ENCODE measurements around the gene LAMP1.
A peak's percentile ranks its signal among the peaks of the same experiment; 100 is the strongest.
"Not testable (repeated sequence)": the region's sequence is repeated elsewhere in the genome, so short reads cannot be mapped to it uniquely, and the experiment has no call there.

LAMP1 gene, protein sequence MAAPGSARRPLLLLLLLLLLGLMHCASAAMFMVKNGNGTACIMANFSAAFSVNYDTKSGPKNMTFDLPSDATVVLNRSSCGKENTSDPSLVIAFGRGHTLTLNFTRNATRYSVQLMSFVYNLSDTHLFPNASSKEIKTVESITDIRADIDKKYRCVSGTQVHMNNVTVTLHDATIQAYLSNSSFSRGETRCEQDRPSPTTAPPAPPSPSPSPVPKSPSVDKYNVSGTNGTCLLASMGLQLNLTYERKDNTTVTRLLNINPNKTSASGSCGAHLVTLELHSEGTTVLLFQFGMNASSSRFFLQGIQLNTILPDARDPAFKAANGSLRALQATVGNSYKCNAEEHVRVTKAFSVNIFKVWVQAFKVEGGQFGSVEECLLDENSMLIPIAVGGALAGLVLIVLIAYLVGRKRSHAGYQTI

DNA sequence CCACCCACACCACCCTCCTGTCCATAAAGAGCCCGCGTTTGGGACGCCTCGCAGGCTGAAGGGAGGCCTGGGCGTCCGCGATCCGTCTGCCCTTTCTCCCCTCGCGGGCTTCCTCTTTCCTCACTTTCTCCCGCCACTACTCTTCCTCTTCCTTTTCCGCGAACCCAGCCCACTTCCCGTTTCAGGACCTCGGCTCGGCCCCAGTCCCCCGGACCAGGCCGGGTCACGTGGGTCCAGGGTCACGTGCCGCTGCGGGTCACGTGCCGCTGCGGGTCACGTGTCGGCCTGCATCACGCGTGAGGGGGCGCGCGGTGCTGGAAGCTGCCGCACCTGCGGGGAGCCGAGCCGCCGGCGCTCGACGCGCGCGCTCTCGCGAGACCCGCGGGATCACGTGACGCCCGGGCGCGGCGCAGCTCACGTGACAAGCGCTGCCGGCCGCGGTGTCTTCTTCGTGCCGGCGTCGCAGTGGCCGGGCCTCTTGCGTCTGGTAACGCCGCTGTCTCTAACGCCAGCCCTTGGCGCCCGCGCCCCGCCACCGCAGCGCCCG lies at the start of gene LAMP1:
LAMP1 (plus strand) TSS at position 417 of the 547 bp plus-strand sequence. CDS start 196 bp downstream, outside the sequence.
- DNase-seq = peak; percentile 91

DNA sequence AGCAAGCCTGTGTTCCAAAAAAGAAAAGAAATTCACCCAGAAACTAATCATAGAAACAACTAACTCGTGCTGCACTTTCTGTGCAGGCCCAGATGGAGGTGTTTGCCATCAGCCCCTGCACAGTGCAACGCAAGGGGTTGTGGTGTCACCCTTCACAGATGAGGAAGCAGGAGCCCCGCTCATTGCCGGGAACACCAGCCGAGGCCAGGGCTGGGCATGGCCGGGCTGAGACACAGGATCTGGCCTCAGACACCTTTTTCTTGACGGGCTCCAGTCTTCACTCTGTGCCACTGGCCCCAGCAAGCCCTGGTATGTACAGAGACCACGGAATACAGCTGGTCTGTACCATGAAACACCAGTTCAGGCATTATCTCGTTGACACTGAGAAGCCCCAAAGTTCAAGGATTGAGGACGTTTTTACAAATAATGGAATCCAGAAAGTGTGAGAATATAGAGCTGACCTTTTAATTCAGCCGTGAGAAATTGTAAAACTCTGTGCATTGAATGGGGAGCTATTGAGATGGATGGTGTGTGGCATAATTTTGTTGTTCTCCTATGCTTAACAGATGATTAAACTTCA lies 44.4 kb upstream of the LAMP1 start:
- DNase-seq = no peak

DNA sequence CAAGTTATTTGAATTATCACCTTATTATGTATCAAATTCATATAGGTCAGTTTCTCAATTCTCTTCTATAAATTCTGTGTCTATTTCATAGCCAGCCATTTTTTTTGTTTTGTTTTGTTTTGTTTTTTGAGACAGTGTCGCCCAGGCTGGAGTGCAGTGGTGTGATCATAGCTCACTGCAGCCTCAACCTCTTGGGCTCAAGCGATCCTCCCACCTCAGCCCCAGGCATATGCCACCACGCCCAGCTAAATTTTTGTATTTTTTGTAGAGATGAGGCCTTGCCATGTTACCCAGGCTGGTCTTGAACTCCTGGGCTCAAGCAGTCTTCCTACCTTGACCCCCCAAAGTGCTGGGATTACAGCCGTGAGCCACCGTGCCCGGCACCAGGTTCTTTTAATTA lies 39.1 kb upstream of the LAMP1 start:
- not testable (repeated sequence) for DNase-seq

DNA sequence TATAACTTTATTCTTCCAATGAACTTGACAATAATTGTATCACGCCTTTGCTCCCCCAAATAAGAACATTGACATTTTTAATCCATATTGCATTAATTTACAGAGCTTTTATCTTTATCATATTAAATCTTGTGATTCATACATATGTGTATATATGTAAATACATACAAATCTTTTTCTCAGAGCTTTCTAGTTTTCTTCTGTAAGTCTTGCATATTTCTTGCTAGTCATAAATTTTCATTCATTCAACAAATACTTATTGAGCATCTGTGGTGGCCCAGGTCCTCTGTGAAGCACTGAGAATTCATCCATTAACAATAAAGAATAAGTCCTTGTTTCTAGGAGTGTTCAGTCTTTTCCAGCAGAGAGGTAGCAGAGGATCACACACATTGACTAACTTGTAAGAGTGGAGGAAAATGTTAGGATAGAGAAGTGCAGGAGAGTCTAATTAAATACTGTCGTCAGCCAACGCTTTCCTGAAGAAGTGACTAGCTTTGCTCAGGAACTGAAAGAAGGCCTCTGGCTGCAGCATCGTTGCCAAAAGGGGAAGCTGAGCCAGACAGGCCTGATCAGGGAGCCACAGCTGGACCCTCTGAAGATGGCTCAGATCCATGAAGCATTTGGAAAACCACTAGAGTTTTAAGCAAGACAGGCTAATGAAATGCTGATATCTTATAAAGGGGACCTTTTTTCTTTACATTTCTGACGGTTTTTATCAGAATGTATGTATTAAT lies 38.6 kb upstream of the LAMP1 start:
- no peak for DNase-seq

DNA sequence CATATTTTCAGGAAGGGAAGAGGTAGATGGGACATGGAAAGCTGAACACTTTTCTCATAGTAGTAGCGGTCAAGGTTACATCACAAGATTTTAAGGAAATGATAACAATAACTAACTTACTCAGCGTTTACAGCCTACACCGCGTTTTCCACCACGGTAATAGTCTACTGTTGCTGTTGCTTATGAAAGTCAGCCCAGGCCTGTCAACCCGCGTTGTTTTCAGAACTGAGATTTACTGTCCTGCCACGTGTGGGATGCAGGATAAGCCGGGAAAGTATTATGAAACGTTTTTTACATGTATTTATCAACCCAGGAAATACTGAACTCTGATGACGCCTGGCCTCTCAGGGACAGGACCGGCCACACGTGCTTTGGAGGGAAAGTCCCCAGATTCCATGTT lies 36.0 kb upstream of the LAMP1 start:
- no peak for DNase-seq

DNA sequence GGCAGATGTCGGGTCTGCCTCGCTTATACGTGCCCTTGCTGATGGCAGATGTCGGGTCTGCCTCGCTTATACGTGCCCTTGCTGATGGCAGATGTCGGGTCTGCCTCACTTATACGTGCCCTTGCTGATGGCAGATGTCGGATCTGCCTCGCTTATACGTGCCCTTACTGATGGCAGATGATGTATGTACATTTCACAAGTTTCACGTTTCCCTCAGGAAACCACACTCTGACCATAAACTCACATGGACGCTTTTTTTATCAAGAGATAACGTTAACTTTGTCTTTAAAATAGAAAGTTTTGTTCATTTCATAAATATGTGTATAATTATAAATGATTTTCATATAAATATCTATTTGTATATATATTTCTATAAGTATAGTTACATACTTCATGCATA lies 34.0 kb upstream of the LAMP1 start:
- DNase-seq = not testable (repeated sequence)

DNA sequence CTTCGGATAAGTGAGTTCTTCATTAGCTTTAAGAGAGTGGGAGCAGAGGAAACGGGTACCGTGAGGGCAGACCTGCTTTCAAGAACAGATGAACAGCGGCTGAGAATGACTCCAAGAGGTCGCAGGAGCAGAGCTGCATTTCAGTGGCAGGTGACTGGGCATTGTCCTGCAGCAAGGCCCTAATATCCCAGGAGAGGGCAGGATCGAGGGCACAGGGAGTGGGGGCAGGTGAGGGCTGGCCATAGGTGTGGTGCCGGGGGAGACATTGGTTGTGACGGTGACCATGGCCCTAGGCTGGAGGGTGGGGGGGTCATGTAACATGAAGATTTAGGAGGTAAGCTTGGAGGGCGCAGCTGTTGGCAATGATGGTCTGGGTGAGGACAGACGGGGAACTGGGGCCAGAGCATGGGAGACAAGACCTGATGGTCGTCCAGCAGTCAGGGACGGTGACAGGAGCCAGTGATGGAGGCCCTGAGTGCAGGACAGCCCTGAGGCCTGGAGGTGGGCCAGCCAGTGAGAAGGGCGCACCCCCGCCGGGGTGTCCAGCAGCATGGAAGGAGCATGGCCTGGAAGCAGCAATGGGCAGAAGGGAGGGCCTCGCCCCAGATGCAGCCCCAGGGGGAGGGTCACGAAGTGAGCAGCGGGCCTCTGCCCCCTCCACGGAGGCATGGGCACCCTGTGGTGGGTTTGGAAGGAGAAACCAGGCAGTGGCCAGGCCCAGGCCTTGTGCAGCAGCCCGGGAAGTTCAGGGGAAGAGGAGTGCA lies 29.2 kb upstream of the LAMP1 start:
- no peak for DNase-seq

DNA sequence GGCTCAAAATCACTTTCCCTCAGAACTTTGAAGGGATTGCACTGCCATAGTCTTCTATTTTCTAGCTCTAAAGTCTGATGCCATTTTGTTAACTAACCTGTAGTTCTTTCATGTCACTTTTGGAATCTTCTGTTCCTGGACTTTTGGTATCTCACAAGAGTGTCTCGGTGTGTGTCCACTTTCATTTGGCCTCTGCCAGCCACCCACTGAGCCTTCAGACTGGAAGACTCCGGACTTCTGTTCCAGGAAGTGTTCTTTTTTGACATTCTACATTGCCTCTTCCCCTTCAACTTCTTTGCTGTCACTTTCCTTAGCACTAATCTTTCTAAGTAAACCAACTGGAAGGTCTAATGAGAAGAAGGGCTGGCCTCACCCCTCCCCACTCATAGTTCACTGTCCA lies 25.0 kb upstream of the LAMP1 start:
- no peak for DNase-seq

DNA sequence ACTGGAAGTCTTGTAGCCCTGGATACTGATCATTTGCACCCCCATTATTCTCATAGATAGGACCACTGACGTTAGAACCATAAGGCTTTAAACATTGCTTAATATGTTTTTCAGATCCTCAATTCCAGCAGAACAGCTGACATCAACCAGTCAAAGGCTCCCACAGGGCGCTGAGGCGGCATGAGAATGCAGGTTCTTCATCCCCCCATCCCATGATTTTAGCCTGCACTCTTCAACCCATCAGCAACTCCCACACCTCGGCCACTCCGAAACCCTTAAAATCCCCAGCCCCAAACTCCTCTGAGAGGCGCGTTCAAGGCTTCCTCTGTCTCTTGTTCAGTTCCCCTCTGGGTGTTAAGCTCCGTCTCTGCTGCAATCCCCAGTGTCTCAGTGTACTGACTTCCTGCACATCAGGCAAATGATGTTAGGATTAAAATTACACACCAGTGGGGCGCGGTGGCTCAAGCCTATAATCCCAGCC lies 24.3 kb upstream of the LAMP1 start:
- DNase-seq = no peak

DNA sequence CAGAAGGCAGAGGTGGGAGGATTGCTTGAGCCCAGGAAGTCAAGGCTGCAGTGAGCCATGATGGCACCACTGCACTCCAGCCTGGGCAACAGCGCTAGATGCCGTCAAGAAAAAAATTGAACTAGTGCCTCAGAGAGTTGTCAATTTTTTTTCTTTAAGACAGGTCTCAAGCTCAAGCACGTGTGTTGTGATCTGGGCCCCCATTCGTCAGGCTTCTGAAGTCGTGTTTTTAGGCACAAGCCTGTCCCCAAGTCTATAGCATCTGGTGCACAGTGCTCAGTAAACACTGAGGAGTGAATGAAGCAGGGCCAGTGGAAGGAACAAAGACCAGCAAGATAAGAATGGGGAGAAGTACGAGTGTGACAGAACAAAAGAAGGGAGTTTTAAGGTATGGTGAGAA lies 23.7 kb upstream of the LAMP1 start:
- no peak for DNase-seq

DNA sequence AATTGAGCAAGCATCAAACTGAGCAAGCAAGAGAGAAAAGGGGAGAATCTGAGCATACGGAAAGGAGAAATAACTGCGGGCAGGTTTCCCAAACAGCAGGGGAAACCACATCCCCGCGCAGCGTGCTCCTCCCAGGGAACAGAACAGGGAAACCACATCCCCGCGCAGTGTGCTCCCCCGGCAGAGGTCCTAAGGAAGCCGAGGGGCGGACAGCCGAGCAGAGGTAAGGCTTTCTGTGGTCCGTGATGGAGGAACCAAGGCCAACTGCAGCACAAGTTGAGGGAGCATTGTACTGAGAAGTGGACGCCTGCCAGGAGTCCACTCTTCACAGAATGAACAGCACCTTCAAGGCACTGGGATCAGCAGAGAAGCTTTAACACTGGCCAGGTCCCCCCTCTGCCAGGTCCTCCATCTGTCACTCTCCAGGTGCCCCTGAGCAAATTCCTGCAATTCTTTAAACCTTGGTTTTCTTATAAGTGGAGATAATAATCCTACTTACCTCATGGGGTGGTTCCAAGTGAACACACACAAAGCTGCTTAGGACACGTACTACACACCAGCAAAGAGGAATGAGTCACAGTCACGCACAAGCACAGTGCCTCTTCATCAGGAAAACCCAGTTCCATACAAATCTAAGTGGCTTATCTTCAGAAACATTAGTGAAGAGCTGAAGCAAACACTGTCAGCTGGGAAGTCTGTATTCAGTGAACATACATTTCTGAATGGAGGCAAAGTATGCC lies 23.0 kb upstream of the LAMP1 start:
- no peak for DNase-seq

DNA sequence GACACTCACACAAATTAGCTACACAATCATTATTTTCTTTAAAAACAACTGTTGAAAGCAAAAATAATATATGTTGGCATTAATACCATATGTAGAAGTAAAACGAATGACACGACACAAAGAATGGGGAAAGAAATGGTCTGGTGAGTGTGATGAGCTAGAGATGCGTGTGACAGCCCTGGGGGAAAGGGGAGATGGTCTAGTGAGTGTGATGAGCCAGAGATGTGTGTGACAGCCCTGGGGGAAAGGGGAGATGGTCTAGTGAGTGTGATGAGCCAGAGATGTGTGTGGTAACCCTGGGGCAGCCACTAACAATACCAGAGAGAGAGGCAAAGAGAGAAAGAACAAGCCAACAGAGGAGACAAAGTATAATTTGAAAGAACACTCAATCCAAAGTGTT lies 22.3 kb upstream of the LAMP1 start:
- DNase-seq = no peak

DNA sequence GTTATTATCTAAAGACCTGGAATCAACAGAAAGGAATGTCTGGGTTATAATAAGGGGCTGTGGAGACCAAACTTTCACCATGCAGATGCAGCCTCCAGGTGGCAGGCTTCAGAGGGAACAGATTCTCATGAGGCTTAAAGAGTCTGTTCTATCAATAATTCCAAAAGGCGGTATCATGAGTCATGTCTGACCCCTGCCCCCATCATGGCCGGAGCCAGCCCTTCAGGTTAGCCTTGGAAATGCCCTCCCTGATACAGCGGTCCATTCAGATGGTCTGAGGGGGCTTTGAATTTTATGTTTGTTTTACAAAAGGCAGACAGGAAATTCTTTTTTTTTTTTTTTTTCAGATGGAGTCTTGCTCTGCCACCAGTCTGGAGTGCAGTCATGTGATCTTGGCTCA lies 21.7 kb upstream of the LAMP1 start:
- DNase-seq = no peak

DNA sequence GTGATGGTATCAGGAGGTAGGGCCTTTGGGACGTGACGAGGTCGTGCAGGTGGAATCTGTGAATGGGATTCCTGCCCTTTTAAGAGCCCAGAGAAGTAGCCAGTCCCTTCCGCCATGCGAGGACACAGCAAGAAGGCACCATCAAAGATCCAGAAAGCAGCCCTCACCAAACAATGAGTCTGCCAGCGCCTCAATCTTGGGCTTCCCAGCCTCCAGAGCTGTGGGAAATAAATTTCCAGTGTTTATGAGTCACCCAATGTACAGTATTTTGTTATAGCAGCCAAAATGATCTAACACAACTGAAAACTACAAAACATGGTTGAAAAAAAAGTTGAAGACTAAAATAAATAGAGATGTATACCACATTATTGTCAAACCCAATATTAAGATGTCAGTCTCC lies 16.9 kb upstream of the LAMP1 start:
- no peak for DNase-seq

DNA sequence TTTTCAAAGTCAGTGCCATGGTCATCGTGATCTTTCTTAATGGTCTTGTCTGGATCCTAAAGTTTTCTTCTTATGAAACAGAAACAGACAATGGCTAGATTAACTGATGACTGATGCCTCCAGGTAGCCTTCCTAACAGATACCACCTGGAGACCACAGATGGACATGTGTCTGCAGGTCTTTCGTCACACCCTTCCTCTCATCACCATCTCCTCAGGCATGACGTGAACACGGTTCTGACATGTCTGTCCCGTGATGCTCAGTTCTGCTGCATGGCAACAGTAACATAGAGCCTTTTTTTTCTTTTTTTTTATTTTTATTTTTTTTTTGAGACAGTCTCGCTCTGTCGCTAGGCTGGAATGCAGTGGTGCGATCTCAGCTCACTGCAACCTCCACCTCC lies 13.1 kb upstream of the LAMP1 start:
- no peak for DNase-seq

DNA sequence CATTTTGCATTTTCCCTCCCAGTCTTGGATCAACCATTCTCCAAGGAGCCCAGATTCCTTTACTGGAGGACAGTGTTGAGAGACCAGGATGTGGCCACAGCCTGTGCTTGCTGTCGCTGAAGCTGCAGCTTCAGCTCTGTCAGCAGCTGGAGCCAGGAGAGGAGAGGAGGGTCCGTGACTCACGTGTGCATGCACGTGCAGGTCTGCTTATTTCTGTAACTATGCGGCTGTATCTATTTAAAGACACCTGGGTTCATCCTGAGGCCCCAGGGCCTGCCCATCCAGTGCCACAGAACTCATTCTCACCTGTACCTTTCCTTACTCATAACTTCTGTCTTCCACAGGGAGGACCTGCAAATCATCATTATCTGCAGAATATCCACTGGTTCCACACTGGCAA lies 8.2 kb upstream of the LAMP1 start:
- DNase-seq = no peak

DNA sequence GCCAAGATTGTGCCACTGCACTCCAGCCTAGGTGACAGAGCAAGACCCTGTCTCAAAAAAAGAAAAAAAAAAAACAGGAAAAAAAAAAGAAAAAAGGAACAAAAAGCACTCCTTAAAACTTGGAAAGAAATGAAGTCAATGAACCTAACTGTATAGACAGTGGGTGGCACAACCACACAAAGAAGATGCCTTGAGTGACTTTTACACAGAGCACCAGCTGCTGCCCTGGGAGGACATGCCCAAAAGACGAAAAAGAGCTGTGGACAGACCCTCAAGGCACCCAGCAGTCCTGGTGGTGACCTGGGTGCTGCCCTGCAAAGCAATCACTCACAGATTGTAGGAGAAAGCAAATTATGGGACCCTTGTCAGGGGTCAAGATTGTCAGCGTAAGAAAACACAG lies 5.9 kb upstream of the LAMP1 start:
- DNase-seq = no peak

DNA sequence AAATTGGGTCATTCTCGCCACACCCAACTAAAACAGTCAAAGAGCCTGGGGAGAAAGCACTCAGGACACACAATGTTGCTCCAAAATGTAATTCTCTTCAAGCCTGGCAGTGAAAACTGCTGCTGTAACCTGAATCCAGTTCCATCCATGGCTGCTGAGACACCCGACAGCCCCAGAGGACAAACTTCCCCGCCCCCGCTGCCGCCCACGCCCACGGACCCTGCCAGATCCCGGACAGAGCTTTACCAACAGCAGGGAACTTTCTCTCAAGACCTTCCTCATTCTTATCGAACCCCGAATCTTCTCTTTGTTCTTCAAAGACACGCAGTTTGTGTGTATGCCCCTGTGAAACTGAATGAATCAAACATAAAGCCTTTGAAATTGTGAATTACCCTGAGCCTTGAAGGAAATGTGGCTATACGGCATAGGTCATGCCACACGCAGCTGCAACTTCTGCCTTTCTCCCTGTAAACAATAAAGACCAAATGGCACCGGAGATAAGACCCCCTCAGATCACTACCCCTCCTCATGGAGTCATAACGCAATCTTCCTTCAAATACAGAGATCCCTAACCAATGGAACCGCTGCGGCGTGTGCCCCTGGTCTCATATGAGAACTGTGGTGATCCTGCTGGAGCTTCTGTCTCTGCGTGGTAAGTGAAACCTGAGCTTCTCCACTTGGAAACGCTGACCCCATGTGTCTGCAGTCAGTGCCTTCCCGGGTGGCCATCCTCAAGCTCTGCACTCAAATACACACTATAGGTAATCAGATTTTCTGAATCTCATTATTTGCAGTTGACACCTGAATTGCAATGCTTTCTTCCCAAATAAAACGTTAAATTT lies 4.8 kb upstream of the LAMP1 start:
- no peak for DNase-seq

DNA sequence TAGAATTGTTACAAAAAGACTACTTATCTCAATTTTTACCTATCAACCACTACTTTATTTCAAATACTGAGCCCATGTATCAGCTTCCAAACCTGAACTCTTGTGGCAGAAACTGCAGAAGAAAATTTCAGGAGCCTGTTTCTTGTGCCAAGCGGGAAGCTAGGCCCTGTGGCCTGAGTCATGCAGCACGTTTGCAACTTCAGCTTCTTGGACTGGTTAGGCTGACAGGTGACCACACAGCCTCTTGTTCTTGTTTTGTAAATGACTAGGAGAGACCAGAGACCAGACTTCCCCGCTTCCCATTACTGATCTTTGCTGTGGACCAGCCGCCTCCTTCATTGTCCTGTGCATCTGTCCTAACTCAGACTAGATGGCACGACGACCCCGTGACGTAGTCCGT lies 3.4 kb upstream of the LAMP1 start:
- DNase-seq = no peak

DNA sequence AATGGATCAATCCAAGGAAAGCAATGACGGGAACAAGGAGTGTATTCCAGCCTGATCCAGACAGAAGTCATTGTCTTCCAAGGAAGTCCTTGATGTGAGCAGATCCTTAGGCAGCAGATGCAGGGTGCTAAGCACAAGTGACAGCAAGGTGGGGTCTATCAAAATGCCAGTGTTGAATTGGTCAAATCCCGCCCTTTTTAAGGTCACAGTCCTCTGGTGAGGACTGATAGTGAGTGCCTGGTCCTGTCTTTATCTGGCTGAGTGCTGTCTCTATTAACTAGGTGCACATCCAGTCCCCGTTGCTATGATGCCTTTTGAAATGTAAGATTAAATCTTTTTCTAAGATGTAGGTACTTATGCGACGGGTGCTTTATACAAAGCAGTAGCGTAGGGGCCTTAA lies 1.3 kb upstream of the LAMP1 start:
- no peak for DNase-seq

DNA sequence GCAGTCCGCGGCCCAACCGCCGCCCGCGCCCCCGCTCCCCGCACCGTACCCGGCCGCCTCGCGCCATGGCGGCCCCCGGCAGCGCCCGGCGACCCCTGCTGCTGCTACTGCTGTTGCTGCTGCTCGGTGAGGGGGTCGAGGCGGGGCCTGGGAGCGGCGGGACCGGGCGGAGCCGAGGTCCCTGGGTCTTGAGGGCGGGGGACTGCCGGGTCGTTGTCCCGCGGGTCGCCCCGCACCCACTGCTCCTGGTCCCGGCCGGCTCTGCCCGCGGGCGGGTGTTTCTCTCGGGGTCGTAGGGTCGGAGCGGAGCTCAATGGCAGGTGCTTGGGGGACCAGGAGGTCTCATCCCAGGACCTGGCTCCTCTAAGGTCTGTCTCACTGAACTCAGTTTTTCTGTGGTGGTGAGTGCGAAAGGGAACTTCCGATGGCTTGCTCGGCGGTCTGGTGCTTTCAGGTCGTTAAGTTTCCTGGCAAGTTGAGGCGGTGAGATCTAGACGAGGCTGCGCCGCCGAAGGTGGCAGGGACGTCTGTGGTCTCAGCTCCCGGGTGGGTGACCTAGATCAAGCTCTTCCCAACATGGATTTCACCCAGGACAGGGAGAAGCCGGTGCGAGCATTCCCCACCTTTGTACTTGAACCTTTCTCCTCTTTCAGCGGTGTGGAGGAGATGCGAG lies 467 bp downstream of the LAMP1 start:
- DNase-seq = no peak
